GM11168 (cell line): ENCODE data around the gene SIGLEC15.
"Not testable (repeated sequence)": the region's sequence is repeated elsewhere in the genome, so short reads cannot be mapped to it uniquely, and the experiment has no call there.

Experiments
- in situ Hi-C: fragments of 300-500 bp; cut with MboI; formaldehyde crosslinking; loops from one replicate; pipeline ENCODE4 v1.12.0; 2022; ENCODE audit warnings: low sequenced_read_pairs; ENCODE audit not compliant: unreplicated experiment

The SIGLEC15 gene, protein sequence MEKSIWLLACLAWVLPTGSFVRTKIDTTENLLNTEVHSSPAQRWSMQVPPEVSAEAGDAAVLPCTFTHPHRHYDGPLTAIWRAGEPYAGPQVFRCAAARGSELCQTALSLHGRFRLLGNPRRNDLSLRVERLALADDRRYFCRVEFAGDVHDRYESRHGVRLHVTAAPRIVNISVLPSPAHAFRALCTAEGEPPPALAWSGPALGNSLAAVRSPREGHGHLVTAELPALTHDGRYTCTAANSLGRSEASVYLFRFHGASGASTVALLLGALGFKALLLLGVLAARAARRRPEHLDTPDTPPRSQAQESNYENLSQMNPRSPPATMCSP

DNA sequence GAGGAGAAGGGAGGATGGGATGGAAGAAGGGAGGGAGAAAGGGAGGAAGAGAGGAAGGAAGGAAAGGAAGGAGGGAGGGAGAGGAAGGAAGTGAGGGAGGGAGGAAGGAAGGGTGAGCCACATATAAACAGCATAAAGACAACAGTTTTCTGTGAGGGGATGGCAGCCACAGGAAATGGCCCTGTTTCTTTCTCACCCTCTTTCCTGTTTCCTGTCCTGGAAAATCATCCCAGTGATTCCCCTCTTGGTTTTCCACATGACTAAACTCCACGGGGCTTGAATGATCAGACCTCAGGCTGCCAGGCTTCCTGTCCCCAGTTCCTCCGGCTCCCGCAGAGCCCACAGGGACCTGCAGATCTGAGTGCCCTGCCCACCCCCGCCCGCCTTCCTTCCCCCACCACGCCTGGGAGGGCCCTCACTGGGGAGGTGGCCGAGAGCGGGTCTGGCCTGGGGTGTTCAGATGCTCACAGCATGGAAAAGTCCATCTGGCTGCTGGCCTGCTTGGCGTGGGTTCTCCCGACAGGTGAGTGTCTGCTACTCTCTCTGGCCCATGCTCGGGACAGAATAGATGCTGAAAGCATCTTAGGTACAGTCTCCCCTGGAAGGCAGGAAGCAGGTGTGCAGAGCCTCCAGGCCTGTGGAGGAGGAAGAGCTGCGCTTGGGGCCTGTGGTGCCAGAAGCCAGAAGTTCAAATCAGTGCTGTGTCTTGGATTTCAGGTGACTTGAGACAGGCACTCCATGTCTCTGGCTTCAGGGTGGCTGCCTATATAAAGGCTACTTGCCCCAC is at the start of gene SIGLEC15:
Gene SIGLEC15, plus strand, starts transcription at position 418 of the 787 bp plus-strand sequence. Its CDS starts 54 bp downstream, at position 472.
- in situ Hi-C loops: no loop called here

DNA sequence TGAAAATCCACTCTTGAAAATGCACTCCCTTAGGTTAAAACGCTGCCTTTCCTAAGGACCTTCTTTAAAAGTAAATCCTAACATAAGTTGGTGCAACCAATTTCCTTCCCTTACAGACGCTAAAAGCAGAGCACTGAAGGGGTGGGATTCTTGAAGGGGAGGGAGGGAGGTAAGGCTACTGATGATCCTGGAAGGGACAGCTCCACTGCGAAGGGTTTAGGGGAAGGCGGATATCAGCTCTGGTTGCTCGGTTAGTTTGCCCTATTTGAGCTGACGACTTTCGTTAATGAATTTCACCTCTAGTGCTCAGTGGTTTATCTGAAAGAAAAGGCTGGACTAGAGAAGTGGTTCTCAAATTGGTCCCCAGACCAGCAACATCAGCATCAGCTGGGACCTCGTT is 49.7 kb upstream of the SIGLEC15 start:
- in situ Hi-C loops: no loop called here

DNA sequence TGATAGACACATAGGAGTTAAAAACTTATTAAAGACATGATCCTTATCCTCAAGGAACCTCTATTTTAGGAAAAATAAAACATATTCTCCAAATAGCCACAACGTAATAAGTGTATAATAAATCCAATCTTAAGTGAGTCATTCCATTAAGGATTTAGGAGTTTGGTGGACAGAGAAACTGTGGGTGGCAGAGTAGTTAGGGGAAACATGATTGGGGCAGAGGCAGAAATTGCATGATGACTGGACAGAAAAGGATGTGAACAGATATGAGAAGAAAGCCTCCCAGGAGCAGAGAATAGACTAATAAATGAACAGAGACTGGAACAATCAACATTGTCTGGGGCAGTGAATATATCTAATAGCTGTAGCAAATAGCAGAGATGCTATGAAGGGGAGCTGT is 48.1 kb upstream of the SIGLEC15 start:
- in situ Hi-C loops: no loop called here

DNA sequence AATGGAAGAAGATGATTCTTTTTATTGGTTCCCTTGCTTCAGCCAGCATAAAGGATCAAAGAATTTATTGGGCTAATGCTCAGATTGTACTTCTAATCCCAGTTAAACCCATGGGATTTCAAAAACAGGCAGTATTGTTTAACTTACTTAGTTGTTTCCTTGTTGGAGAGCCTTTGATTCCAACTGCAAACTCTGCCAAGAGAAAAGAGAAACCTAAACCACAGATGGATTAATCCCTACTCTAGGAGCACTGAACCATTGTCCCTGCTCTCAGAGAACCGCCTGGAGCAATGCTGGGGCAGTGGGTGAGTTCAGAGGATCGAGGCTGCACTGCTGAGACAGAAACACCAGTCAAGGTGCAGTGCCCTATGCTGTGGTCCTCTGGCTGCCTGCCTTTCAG is 44.9 kb upstream of the SIGLEC15 start:
- in situ Hi-C loops: no loop called here

DNA sequence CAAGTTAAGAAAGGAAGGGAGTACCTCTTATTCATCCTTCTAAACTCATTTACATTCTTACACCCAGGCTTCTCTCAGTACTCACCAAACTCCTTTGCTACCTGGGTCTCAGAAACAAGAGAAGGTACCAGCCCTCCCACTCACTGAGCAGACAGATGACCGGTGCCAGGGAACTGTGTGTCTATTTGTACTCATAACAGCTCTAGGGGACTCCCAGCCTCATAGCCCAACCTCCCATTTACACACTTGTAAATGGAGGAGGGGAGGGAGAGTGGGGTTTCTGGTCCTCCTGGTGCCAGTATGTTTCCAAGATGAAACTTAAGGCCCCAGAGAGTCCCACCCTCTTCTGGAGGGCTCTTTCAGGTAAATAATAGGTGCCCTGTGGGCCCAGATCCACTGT is 42.8 kb upstream of the SIGLEC15 start:
- in situ Hi-C loops: no loop called here

DNA sequence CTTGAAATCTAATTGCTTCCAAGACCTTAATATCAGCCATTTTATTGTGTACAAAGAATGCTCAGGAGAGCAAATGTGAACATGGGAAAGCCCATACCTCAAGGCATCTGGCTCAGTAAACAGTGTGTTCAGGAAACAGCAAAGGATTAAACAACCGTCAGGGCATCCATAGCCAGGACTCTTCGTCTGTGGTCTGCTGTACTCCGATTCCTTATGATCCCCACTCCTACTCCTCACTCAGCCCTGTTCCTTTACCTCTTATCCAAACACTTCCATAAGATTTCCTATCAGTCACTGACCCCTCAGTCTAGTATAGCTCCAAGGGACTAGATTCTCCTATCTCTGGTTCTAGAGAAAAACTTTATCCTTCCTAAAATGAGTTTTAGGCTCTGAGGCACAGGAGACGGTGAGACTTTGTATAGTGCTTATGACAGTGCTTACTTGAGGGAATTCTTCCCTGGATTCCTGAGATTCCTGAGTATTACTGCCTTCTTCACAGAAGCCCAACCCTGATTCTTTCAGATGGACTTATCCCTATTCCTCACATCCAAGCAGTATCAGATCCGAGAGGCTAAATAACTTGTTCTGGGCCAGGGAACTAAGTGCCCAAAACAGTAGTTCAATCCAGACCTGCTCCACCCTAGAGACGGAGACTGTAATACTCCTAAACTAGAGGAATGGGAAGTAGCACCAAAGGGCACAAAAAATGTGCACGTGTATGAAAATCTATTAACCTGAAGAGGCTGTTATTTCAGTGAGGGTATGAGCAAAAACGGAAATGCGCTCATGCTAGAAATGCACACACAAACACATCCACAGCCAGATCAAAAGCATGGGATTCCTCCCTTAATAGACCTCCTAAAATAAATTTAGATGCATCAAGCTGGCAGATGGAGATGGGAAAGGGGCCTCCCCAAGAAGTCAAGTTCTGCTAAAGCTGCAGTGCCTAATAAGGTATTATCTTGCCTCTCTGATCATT is 42.1 kb upstream of the SIGLEC15 start:
- in situ Hi-C loops: no loop called here

DNA sequence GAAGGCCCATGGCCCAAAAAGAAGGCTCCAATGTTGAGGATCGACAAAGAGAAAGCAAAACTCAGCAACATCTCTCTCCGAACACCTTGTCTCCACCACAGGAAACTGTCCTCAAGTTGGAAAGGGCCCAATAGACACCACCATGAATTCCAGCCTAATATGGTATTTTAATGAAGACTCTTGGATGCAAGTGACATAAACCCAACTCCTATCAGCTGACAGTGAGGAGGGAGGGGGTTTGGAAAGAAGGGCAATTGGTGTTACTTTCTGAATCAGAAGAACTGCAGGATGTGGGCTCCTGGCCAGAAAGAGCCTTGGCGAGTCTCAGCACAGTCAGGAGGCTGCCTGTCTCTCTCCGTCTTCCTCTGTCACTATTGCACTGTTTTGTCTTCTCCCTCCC is 40.3 kb upstream of the SIGLEC15 start:
- in situ Hi-C loops: no loop called here

DNA sequence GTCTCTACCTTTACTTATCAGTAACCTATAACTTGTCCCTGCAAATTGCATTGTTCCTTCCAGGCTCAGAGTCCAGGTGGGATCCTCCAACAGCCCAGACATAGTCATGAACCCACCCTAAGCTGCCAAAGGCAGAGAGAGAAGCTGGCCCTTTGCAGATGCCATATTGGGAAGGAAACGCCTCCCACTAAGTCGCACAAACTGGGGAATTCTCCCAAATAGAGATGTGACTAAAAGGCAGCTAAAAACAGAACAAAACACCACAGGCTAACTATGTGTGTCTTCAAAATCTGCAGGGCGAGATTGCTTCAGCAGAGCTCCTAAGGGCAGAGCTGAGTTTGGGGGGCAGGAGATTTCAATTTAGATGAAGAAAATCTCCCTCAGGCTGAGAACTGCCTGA is 38.5 kb upstream of the SIGLEC15 start:
- in situ Hi-C loops: no loop called here

DNA sequence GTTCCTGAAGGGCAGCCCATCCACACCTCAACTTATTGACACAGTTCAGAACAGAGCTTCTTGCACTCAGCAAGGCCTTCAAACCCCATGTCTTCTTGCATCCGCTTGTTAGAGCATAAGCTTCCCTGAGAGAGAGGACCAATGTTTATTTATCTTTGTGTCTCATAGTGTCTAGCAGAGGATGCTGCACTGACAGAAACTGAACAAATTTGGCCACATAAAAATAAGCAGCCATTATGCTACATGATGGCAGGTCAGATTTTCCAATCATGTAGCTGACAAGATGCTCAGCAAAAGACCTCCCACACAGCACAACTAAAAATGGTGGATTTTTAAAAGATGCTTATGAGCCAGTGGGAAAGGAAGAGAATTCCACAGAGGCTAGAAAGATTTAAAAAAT is 38.1 kb upstream of the SIGLEC15 start:
- in situ Hi-C loops: no loop called here

DNA sequence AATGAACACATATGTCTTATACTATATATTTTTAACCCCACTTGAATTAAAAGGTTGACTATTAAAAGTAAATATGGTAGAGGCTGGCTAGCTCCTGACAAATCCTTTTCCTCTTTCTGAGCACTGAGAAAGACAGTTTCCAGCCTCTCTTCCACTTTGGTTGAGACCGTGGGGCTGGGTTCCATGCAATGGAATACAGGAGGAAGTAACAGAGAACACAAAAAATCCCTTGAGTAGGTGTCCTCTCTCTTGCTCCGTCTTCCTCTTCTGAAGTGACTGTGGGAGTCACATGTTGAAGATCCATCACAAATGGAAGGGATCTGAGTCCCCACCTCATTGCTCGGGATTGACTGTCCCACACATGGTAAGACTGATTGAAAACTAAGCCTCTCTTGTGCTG is 36.6 kb upstream of the SIGLEC15 start:
- in situ Hi-C loops: no loop called here

DNA sequence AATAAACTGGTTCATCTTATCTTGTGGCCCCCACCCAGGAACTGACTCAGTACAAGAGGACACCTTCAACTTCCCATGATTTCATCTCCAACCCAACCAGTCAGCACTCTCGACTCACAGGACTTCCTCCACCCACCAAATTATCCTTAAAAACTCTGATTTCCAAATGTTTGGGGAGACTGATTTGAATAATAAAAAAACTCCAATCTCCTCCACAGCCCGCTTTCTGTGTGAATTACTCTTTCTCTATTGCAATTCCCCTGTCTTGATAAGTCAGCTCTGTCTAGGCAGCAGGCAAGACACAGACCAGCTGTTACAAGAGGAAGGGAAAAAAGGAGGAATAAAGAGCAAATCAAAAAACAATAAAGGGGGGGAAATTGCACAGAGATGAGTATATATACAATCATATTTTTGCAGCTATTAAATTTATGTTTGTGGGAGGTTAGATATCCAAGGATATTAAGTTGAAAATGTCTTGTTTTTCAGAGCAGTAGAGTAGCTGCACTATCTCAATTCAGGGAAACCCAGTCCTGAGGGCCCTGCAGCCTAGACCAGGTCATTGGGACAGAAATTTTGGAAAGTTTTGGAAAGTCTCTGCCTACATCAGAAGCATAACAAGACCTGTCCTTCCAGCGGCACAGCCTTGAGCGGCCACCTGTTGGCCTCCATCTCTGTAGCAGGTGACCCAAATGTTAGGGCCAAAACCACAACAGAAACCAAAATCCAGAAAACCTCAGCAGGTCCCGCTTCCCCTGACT is 32.8 kb upstream of the SIGLEC15 start:
- in situ Hi-C loops: no loop called here

DNA sequence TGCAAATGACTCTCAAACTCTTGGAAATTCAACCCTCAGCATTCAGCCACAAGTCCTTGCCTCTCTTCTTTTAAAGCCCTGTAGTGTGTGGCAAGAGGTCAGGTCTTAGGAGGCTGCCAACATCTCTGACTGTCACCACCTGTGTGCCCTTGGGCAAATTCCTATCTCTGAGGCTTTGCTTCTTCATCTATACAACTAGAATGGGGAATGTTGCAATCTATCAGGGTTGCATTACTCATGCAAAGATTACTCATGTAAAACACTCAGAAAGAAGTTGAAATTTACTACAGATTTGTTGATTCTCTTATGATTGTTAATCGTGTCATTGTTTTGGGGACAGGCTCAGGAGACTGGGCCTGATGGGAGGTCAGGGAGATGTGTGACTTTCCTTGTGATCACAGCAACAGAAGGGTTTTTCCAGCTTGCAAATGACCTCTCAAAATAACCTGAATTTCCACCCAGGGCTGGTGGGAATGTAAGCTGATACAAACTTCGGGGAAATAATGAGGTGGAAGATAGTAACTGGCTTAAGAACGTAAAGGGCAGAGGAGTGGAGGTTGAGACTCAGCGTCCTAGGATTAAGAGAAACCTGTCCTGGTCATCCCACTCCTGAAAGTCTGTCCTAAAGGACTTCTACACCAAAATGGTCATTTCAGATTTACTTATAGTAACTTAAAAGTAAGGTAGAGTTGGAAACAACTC is 32.1 kb upstream of the SIGLEC15 start:
- in situ Hi-C loops: no loop called here

DNA sequence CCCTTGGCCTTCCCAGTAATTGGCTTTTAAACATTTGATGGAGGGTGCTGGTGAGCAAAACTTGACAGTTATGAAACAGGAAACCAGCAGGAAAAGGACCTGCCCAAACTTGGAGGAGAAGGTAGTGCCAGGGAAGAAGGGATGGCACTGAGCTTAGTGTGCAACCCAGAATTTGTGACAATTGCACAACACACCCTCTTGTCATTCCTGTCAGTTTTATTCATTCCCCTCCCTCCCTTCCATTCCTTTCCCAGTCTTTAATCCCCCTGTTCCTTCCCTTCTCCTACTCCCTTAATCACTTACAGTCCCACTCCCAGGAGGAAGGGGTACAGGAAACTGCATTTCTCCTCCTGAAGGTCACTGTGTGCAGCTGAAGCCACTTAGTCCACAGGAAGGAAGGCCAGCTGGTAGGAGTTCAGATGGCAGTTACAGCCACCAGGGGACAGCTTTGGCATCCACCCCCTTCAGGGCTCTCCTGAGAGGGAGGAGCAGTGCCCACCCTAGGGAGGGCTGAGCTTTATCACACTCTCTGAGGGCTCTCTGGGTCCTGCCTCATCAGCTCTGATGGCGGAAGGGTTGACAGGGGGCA is 24.0 kb upstream of the SIGLEC15 start:
- in situ Hi-C loops: no loop called here

DNA sequence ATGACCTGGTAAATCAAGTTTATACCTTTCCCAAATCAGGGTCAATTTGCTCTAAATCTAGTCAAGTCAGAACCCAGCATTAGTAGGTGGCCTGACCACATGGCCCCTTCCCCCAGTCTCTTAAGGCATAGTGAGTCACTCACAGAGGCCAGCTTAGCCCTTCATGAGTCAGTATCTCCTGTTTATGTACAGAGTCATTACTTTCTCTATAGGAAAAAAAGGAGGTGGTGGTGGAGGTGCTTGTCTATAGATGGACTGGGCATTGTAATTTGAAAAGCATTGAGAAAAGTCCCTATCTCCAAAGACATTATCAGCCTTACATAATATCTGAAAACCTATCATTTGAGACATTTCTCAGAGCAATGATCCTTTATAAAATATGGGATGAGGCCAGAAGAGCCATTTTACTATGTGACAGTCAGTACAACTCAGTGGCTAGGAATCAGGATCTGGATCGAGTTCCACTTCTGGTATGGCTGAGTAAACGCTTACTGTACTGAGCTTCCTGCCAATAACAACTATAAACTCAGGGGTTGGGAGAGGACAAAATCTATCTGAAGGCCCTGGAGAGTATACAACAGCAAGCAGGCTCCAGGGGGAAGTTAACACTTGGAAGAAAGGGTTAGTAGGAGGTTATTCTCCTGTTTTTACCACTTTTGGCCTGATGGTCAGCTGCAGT is 22.5 kb upstream of the SIGLEC15 start:
- in situ Hi-C loops: no loop called here

DNA sequence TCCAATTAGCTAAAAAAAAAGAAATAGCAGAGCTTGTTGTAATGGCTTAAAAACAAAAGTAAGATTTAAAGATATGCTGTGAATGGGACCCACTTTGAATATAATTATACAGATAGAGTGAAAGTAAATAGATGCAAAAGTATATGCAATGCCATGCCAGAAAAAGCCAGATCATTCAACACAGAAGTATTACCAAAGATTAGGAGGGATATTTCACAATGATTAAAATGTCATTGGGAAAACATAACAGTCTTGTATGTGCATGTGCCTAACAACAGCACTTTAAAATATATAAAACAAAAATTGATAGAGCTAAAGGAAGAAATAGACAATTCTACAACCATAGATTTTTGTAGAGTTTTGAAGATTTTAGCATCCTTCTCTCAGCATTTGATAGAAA is 19.9 kb upstream of the SIGLEC15 start:
- in situ Hi-C loops: no loop called here

DNA sequence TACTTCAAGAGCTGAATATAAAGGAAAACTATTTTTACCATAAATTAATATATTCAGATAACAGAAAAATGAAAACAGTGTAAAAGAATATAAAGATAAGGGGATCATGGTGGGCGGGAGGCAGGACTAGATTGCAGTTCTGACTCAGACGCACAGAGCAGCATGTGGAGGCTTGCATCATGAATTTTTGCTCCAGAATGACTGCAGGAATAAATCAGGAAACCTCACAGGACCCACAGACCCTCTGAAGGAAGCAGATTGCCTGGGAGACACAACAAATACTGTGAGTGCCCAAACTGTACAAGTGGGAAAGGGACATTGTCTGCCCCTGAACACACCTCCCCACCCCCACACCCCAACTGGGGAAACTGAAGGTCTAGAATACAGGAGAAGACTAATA is 19.2 kb upstream of the SIGLEC15 start:
- in situ Hi-C loops: no loop called here

DNA sequence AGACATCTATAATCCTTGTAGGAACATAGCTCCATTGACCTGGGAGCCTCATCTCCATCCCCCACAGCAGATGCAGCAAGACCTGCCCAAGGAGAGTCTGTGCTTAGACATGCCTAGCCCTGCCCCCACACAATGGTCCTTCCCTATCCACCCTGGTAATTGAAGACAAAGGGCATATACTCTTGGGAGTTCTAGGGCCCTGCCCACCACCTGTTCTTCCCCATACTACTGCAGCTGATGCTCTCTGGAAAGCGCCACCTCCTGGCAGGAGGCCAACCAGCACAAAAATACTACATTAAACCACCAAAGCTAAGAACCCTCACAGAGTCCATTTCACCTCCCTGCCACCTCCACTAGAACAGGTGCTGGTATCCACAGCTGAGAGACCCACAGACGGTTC is 18.3 kb upstream of the SIGLEC15 start:
- in situ Hi-C loops: not testable (repeated sequence)

DNA sequence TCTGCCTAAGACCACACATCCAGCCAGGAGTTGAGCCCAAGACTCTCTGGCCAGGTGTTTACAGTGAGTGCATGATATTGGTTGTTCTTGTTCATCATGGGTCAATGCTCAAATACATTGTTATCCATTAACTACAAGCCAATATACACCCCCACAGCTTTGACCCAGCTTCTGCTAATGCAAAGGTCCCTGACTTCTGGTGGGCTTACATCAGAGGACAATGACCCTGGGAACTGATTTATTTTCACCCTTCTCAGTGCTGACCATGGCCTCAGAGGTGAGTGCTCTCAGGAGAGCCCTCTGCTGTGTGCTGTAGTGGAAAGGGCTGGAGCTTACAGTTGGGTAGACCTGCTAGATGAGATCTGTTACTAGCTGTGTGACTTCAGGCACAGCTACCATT is 10.7 kb upstream of the SIGLEC15 start:
- in situ Hi-C loops: not testable (repeated sequence)
